HG02870 (cell line): ENCODE measurements around the gene RALY.

Source experiments
- ATAC-seq: cut with Tn5 transposase; IDR thresholded peaks from one replicate; pipeline ENCODE4 v1.9.1; 2021; ENCODE audit warnings: mild to moderate bottlenecking, moderate library complexity; ENCODE audit not compliant: unreplicated experiment

The RALY gene

DNA sequence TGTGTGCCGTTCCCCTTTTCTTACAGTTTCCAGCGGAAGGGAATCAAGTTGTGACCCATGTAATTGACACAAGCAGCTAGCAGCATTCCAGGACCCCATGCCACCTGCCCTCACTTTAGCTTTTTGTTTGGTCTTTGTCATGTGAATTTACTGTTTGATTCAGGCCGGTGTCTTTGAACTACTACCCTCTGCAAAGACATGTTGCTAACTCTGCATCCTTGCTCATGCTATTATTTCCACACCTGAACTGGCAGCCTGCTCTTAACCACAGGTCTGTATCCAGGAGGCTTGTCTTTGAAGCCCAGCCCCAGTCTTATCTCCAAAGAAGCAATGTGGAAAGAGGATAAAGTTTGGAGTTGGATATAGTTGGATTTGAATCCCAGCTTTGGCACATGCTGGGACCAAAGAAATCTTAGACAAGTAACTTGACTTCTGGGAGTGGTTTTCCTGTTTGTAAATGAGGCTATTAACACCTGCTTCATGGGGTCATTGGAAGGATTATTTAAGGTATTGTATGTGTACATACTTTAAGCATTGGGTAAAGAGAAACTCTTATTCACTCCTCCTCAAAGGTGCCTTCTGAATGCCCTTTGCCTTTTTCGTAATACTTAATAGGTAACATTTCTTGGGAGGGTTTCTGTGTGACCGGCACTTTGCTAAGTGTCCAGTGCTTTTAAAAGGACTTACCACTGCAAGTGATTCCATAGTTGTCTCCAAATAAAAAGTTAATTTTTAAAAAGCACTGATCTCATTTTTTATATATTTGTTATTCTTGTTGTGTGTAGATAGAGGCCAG is 52.4 kb downstream of the RALY start:
- no peak for ATAC-seq

DNA sequence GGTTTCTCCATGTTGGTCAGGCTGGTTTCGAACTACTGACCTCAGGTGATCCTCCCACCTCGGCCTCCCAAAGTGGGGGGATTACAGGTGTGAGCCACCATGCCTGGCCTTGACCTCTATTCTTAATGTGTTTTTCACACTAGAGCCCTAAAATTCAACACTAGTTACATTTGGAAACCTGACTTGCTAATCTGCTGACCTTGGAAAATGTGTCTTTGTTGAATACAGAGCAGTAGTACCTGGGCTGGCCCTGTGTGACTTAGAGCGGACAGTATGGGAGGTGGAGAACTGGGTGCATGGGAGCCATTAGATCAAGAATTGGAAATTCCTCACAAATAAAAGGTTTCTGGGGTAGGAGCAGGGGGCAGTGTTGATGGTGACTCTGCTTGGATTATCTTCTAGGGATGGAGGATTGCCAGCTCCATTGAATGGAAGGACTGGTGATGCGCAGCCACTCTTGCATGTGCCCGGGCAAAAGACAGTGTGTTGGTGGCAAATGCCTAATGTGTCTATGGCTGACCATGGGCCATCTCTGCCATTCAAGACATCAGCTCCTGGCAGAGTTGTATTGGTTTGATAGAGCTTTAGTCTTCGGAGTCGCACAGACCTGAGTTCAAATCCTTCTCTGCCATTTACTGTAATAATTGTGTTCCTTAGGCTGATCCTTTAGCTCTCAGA is 53.4 kb downstream of the RALY start:
- ATAC-seq: no peak

DNA sequence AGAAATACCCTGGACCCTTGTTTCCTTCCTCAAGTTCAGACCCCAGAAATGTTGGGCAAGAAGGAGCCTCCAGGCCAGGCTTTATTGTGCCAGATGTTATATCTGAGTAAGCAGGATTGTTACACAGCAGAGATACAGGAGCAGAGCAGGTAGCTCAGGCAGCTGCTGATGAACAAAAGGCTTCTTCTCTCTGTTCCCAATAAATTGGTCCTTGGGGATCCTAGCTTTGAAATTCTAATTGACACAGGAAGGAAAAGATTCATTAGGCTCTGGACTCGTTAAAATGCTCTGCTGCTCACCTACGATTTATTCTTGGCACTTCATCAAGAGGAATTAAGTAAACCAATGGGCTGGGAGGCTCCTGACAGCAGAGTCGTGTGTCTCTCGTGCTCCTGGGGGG is 54.2 kb downstream of the RALY start:
- no peak for ATAC-seq

- no peak for ATAC-seq
These were observed 55.7 kb downstream of the RALY start for GRCh38 chr20:34049389-34049788.

DNA sequence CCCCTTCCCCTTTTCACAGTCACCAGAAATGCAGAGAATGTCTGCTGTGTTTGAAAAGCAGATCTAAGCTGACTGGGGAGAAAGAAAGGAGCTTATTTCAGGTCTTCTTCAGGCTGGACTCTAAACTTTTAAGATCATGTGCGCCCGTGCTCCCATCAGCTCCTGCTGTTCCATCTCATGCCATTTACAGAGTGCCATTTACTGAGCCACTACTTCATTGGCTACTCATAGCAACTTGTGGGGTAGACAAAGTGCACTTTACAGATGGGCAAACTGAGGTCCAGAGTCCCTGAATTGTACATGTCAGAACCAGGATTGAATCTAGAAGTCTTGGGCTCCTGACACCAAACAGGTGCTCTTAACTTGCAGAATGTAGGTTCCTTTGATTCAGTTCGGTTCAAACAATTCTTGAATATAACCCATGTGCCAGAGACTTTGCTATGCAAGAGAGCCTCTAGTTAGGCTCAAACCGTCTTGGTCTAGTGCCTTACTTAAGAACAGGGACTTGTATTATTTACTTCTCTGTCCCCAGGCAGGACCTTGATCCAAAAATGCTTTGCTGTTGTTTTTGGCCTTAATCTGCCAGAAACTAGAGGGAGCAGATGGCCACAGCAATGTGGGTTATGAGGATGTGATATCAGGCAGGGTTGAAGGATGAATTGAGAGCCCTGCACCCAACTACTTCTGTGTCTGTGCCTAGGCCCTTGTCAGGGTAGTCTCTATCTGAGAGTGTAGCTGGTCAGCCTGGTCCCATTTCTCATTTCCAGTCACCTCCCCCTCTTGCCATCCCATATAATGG is 56.4 kb downstream of the RALY start:
- ATAC-seq: no peak

DNA sequence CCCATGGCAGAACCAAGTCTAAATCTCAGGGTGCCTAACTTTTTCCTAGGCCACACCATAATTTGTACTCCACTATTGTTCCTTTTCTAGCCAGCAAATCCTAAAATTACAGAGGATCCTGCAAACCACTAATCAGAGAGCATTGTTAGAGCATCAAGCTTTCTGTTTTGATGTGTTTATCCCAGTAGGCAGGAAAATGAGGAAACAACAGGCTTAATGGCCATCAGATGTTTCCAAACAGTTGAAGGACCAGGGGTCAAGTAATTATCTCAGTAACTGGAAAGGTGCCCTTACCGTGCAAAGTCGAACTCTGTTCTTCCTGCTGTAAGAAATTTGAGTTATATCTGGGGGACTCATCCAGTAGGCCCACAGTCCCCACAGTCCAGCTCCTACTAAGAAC is 58.7 kb downstream of the RALY start:
- no peak for ATAC-seq

DNA sequence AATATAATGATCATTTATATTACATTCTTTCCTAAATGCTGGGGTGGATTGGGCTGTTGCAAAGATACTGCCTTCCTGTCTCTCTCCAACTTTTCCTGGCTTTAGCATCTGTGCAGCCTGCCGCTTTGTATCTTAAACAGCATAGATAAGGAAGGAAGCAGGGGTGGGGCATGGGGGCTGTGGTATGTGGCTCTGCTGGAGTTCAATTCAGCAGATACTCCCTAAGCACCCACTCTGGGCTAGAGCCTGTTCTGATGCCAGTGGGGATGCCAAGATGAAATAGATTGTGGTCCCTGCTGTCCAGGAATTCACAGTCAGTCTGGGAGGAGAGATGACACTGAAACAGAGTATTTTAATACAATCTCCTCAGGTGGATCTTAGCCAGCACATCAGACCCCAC is 61.6 kb downstream of the RALY start:
- no peak for ATAC-seq

DNA sequence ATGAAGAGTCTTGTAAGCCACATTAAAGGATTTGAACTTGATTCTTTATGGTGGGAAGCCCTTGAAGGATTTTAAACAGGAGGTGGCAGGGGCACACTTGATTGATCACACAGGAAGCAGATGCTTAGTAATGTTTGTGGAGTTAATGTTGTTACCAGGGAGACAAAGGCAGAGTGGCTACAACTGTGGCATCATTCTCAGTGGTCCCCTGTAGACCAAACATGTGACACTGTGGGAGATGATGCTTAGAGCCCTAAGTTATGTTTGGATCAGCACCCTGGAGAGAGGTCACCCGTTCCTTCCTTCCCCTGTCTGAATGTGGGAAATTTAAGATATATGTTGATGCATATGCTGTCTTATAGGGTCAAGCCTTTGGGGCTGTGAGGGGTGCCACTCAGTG is 65.1 kb downstream of the RALY start:
- ATAC-seq: no peak

DNA sequence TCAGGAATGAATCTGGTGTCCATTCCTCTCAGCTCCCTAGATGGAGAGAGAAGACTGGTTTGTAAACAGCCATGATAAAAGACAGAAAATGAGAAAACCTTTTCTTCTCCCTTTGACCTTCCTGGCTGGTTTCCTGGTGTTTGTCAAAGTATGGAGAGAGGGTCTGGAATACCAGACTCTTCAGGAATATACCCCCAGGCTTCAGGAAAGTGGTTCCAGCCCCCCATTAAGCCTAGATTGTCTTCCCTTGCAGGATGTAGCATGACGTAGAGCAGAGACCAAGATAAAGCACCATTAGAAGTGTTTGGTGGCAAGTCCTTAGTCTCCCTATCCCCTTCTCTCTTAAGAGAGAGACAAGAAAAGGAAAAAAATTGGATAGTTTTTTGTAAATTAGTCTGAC is 67.3 kb downstream of the RALY start:
- no peak for ATAC-seq

DNA sequence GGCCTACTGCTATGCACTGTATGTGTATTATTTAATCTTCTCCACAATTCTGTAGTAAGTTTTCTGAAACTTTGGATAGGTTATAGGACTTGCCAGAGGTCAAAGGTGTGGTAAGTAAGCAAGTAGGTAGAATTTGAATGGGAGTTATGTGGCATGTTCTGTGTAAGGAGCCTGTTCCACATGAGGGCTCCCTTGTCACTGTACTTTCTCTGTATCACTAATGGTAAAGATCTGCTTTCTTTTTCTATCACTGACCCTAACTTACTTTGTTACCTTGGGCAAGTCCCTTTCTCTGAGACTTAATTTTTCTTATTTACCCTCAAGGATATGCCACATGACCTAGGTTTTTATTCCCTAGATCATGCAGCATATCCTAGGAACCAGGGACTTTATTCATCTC is 68.0 kb downstream of the RALY start:
- ATAC-seq: peak; percentile 78

DNA sequence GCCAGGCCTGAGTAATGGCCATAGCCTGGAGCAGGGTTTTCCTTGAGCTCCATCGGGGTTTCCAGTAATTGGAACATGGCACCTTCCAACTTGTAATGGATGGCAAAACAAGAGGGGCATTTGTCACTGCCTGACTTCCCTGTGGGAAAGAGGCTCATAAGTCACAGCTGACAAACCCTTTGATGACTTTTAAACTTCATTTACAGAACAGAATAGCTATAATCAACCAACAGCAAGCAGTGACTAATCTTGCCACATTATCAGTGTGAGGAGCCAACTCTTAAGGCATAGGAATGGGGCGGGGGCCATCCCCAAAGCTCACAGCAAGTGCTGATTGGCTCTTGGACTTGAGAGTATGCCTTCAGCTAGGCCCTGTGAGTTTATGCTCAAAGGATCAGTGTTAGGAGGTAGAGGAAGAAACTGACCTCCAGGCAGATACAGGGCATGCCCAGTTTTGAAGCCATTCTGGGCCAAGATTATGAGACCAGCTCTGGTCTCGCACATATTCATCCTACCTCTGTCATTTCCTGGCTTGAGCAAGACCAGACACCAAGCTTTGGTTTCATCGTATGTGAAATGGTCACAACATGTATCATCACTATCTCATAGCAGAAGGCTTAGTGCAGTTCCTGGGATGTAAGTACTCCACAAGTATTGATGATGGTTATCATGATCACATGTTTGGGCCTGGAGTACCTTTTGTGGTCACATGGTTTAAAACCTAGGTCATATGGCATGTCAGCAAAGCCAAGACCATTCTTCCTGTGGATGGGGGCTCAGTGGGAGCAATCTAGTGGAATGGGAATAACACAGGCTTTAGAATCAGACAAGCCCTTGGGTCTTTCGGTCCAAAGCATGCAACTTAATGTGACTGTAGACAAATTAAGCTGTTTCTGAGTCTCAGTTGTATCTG is 69.1 kb downstream of the RALY start:
- ATAC-seq: no peak

GRCh38 chr20:34064286-34064685 is 70.6 kb downstream of the RALY start:
- ATAC-seq: no peak

GRCh38 chr20:34065260-34065659 is 71.5 kb downstream of the RALY start:
- ATAC-seq: no peak

GRCh38 chr20:34066476-34067090 is 72.9 kb downstream of the RALY start:
- no peak for ATAC-seq

GRCh38 chr20:34068001-34068400 is 74.3 kb downstream of the RALY start:
- ATAC-seq: no peak

DNA sequence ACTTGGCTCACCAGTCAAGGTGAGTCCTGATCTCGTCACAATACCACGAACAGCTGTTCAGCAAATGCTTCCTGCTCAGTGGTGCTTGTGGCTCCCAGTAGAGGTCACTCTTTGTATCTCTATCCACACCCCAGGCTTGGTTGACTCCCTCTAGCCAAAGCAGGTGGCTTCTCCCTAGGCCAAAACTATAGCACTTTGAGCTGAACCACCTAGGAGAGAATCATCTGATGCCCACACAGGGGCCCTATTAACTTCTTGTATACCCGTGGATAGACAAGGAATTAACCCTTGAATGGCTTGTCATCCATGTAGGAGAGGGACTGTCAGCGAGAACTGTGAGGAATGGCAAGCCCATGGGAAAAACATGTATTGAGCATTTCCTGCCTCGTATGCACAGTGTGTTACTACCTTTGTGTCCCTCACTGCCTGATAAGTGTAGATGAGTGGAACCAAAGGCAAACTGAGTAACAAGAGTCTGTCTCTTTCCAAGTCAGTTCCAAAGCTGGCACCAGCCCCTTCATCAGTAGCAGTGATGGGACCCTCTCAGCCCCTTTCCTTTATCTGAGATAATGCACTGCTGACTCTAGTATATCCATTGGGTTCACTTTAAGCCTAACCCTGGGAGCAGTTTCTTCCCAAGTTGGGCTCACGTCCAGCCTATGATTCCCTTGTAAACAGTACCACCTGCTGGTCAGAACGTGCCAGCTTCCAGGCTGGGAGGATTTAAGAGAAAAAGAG is 75.8 kb downstream of the RALY start:
- ATAC-seq: peak; percentile 59

- ATAC-seq: no peak
These were observed 76.3 kb downstream of the RALY start for GRCh38 chr20:34070079-34070439.

- ATAC-seq: no peak
These were observed 77.1 kb downstream of the RALY start for GRCh38 chr20:34070859-34071258.

GRCh38 chr20:34072076-34072475 is 78.4 kb downstream of the RALY start:
- no peak for ATAC-seq

DNA sequence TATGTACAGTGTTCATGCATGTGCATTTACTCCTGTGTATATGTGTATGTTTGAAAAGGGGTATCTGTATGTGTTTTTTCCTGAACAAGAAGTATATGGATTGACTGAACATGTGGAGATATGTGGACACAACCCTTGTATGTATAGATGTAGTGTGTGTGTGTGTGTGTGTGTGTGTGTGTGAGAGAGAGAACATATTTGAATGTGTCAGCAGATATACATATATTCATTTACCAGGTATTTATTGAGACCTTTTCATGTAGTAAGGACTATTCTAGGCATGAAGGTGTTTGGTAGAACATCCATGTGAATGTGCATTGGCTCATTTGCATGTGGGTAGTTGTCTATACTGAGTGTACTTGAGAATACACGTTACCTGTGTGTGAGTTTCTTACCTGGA is 79.1 kb downstream of the RALY start:
- no peak for ATAC-seq
